ENCODE results near the gene ITGAD.

ITGAD gene

GRCh38 chr16:31393056-31393455 is at the start of gene ITGAD:
Gene ITGAD (plus strand): TSS chr16:31393335. CDS start chr16:31393361, 26 bp downstream.
- peaks cover 6% of the 10 kb centered on the region for H3K4me1 Mint-ChIP-seq
- H3K9me3 Mint-ChIP-seq: no peaks in the 10 kb centered on the region
- H3K36me3 Mint-ChIP-seq: no peaks in the 10 kb centered on the region
- ATAC-seq (no peak), DNase-seq (ENCODE audit: low spot score in 2 of 2) (no peak)
- H3K4me3 Mint-ChIP-seq: no peak within 1 kb of the TSS
- no peak within 1 kb of the TSS for H3K27ac Mint-ChIP-seq

GRCh38 chr16:31344712-31345111 is 48.4 kb upstream of the ITGAD start:
- peak overlapping the region; percentile 50 for H3K4me3 Mint-ChIP-seq
- peak; percentile 73 for ATAC-seq

GRCh38 chr16:31347445-31347844 is 45.7 kb upstream of the ITGAD start:
- DNase-seq (ENCODE audit: low spot score in 2 of 2) (no peak), ATAC-seq (no peak)
- no peak overlapping the region for H3K4me3 Mint-ChIP-seq
- no peaks in the 10 kb centered on the region for H3K9me3 Mint-ChIP-seq
- peaks cover 7% of the 10 kb centered on the region for H3K36me3 Mint-ChIP-seq
- peak overlapping the region; percentile 18 for H3K27ac Mint-ChIP-seq
- H3K4me1 Mint-ChIP-seq: peaks cover 57% of the 10 kb centered on the region

More at GRCh38 chr16:31344712-31345111, 48.4 kb upstream of the ITGAD start:
- no peaks in the 10 kb centered on the region for H3K36me3 Mint-ChIP-seq
- H3K27ac Mint-ChIP-seq: no peak overlapping the region
- H3K4me1 Mint-ChIP-seq: peaks cover 35% of the 10 kb centered on the region
- peak; percentile 40 to 77 for DNase-seq (ENCODE audit: low spot score in 2 of 2)
- H3K9me3 Mint-ChIP-seq: no peaks in the 10 kb centered on the region

- ATAC-seq (no peak), DNase-seq (ENCODE audit: low spot score in 2 of 2) (no peak)
- H3K27ac Mint-ChIP-seq: no peak overlapping the region
- H3K4me1 Mint-ChIP-seq: peaks cover 68% of the 10 kb centered on the region
- no peaks in the 10 kb centered on the region for H3K9me3 Mint-ChIP-seq
- peaks cover 13% of the 10 kb centered on the region for H3K36me3 Mint-ChIP-seq
- no peak overlapping the region for H3K4me3 Mint-ChIP-seq
Observed at GRCh38 chr16:31348579-31348978, 44.6 kb upstream of the ITGAD start.

DNA sequence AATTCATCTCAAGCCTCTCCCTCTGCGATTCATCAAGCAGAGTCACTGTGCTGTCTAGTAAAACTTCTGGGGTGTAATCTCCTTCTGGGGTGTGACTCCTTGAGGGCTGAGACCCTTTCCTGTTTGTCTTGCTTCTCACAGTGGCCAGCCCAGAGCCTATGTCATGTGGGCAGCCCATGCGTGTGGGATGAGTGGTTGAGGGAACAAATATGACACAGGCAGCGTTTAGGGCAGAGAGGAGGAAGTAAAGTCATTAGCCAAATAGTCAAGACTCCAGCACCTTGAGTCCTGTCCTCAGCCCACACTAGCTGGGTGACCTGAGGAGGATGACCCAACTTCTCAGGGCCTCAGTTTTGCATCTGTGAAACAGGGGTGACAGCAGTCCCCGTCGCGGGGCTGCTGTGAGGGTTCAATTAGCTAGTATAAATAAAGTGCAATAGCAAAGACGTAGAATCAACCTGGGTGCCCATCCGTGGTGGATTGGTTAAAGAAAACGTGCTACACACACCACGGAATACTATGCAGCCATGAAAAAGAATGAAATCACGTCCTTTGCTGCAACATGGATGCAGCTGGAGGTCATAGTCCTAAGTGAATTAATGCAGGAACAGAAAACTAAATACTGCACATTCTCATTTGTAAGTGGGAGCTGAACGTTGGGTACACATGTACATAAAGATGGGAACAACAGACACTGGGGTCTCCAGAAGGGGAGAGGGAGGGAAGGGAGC is 42.7 kb upstream of the ITGAD start:
- ATAC-seq (peak; percentile 68), DNase-seq (ENCODE audit: low spot score in 2 of 2) (peak; percentile 19 to 71)
- peaks cover 13% of the 10 kb centered on the region for H3K36me3 Mint-ChIP-seq
- H3K27ac Mint-ChIP-seq: peak overlapping the region; percentile 76
- H3K4me3 Mint-ChIP-seq: peak overlapping the region; percentile 15
- H3K4me1 Mint-ChIP-seq: peaks cover 72% of the 10 kb centered on the region
- no peaks in the 10 kb centered on the region for H3K9me3 Mint-ChIP-seq

GRCh38 chr16:31351246-31351941 is 41.7 kb upstream of the ITGAD start:
- DNase-seq (ENCODE audit: low spot score in 2 of 2) (no peak), ATAC-seq (no peak)
- Mint-ChIP-seq H3K9me3 (no peaks in the 10 kb centered on the region), H3K36me3 (peaks cover 13% of the 10 kb centered on the region), H3K4me1 (peaks cover 80% of the 10 kb centered on the region), H3K4me3 (peak overlapping the region; percentile 55), H3K27ac (peak overlapping the region; percentile 91)

GRCh38 chr16:31351942-31352325 is 41.2 kb upstream of the ITGAD start:
- ATAC-seq (peak; percentile 77), DNase-seq (ENCODE audit: low spot score in 2 of 2) (peak; percentile 40 to 69)
- Mint-ChIP-seq H3K4me1 (peaks cover 85% of the 10 kb centered on the region), H3K36me3 (peaks cover 13% of the 10 kb centered on the region), H3K9me3 (no peaks in the 10 kb centered on the region), H3K4me3 (peak overlapping the region; percentile 55), H3K27ac (peak overlapping the region; percentile 91)

DNA sequence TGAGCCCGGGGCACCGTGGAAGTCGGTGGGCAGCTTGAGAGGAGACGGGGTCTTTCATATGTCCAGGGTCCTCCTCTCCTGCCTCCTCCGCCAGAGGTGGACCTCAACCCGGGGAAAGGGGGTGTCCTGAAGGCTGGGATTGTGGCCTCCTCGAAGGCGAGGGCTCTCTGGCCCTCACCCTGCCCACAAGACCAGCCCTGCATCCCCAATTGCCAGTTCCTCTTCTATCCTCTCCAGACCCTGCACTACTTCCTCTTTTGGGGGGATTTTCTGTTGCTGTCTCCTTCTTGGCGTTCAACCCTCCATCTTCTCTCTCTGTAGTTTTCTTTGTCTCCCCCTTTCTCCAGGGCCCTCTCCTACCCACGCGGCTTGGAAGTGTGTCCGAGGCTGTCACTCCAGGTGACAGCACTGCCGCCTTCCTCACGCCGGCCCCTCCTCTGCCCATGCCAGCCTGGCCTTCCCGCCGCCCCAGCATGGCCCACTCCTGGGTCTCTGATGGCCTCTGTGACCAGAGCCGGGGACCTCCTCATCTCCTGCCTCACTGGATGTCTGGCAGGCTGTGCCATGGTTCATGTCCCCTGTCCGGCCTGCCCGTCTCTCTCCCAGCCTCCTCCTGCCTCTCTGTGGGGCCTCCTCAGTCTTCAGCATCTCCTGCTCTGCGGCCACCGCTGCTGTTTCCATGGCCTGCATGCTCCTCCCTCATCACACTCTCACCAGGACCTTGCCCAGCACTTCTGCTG is 40.6 kb upstream of the ITGAD start:
- peak overlapping the region; percentile 91 for H3K27ac Mint-ChIP-seq
- DNase-seq (ENCODE audit: low spot score in 2 of 2) (no peak), ATAC-seq (no peak)
- H3K4me3 Mint-ChIP-seq: peak overlapping the region; percentile 55
- no peaks in the 10 kb centered on the region for H3K9me3 Mint-ChIP-seq
- peaks cover 85% of the 10 kb centered on the region for H3K4me1 Mint-ChIP-seq
- H3K36me3 Mint-ChIP-seq: peaks cover 18% of the 10 kb centered on the region

GRCh38 chr16:31354394-31355291 is 38.5 kb upstream of the ITGAD start, which contains the start of gene ITGAX:
Gene ITGAX (plus strand): TSS chr16:31355176. CDS start chr16:31355255, 79 bp downstream.
- peak within 1 kb of the TSS; percentile 87 for H3K4me3 Mint-ChIP-seq
- ATAC-seq: peak; percentile 88
- H3K4me1 Mint-ChIP-seq: peaks cover 76% of the 10 kb centered on the region
- peak within 1 kb of the TSS; percentile 91 for H3K27ac Mint-ChIP-seq
- peaks cover 23% of the 10 kb centered on the region for H3K36me3 Mint-ChIP-seq
- no peaks in the 10 kb centered on the region for H3K9me3 Mint-ChIP-seq
- DNase-seq (ENCODE audit: low spot score in 2 of 2): peak; percentile 55 to 88

- H3K9me3 Mint-ChIP-seq: no peaks in the 10 kb centered on the region
- H3K27ac Mint-ChIP-seq: peak overlapping the region; percentile 91
- peaks cover 73% of the 10 kb centered on the region for H3K4me1 Mint-ChIP-seq
- DNase-seq (ENCODE audit: low spot score in 2 of 2) (no peak), ATAC-seq (no peak)
- H3K36me3 Mint-ChIP-seq: peaks cover 23% of the 10 kb centered on the region
- peak overlapping the region; percentile 87 for H3K4me3 Mint-ChIP-seq
Observed at GRCh38 chr16:31355431-31356100, 37.6 kb upstream of the ITGAD start.

GRCh38 chr16:31356566-31357323 is 36.4 kb upstream of the ITGAD start:
- peak overlapping the region; percentile 86 for H3K27ac Mint-ChIP-seq
- H3K36me3 Mint-ChIP-seq: peaks cover 20% of the 10 kb centered on the region
- H3K9me3 Mint-ChIP-seq: no peaks in the 10 kb centered on the region
- ATAC-seq: no peak
- H3K4me1 Mint-ChIP-seq: peaks cover 74% of the 10 kb centered on the region
- no peak for DNase-seq (ENCODE audit: low spot score in 2 of 2)
- H3K4me3 Mint-ChIP-seq: peak overlapping the region; percentile 87

DNA sequence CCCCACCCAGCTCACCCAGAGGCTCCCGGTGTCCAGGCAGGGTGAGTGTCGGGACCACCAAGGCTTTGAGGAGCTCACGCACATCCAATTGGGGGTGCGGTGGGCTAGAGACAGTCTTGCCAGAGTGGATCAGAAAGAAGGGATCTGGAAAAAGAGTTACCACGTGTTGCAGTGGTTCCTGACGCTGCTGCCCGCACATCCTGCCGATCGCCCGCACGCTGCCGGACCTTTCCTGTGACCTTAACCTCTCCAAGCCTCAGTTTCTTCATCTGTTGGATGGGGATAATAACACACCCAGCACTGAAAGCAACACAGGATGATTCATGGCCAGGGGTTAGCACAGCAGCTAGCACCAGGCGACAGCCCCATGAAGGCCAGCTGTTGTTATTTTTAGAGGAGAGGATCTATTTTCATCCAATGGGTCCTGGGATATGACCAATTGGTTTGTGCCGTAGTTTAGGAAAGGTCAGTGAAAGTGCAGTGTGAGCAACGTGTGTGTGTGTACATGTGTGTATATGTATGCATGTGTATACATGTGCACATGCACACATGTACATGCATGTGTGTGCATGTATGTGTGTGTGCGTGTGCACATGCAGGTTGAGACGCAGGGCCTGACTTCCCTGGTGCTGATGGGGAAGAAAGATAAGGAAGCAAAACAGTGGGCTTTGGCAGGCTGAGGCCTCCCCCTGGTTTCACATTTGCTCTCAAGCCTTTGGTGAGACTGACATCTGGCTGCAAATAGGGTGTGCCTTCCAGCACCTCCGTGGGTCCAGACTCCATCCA is 35.6 kb upstream of the ITGAD start:
- no peak for DNase-seq (ENCODE audit: low spot score in 2 of 2)
- peaks cover 16% of the 10 kb centered on the region for H3K36me3 Mint-ChIP-seq
- peaks cover 66% of the 10 kb centered on the region for H3K4me1 Mint-ChIP-seq
- peak overlapping the region; percentile 86 for H3K27ac Mint-ChIP-seq
- ATAC-seq: no peak
- H3K4me3 Mint-ChIP-seq: peak overlapping the region; percentile 87
- H3K9me3 Mint-ChIP-seq: no peaks in the 10 kb centered on the region

GRCh38 chr16:31360251-31360650 is 32.9 kb upstream of the ITGAD start:
- Mint-ChIP-seq H3K27ac (peak overlapping the region; percentile 17), H3K4me3 (no peak overlapping the region), H3K4me1 (peaks cover 59% of the 10 kb centered on the region), H3K36me3 (peaks cover 32% of the 10 kb centered on the region), H3K9me3 (no peaks in the 10 kb centered on the region)
- ATAC-seq (no peak), DNase-seq (ENCODE audit: low spot score in 2 of 2) (no peak)

Measured in stimulated activated effector memory CD8-positive, alpha-beta T cell treated with anti-CD3 and anti-CD28 coated beads, Interleukin-12 subunit alpha, Interleukin-12 subunit beta, amount 100 ng/mL, for 72 hours (primary cell).